ENCODE data around the gene MGAM2. TPM values are rescaled to one million over a fixed set of nuclear protein-coding genes. Genes with fewer than 3 reads are reported as not detected.

MGAM2 gene
- total and polyA plus RNA-seq, 2 of the 13 experiments (the other 11 are each of a cell fraction or from before 2014, with no cell fraction given), result 0.29 TPM; not detected in 1

GRCh38 chr7:142104550-142105527, 6.7 kb upstream of the MGAM2 start (continued):
- TF ChIP-seq GMEB2 (CRISPR knock-in tag; IDR thresholded peaks at IDR 0.05; ENCODE audit: low read depth) (no peak), ZNF343 (CRISPR knock-in tag; IDR thresholded peaks at IDR 0.05) (no peak), JDP2 (CRISPR knock-in tag; IDR thresholded peaks at IDR 0.05; ENCODE audit: borderline replicate concordance) (no peak), POLR2AphosphoS5 (IDR thresholded peaks at IDR 0.05; ENCODE audit: low read depth, low read length) (no peak), ATF1 (CRISPR knock-in tag; IDR thresholded peaks at IDR 0.05) (no peak), ZNF44 (CRISPR knock-in tag; IDR thresholded peaks at IDR 0.05) (no peak), FOXP1 (IDR thresholded peaks at IDR 0.05) (peak; percentile 73), FOXP1 (CRISPR knock-in tag; IDR thresholded peaks at IDR 0.05) (peak; percentile 82; the same call in 1 of the 2 replicates), TEF (CRISPR knock-in tag; IDR thresholded peaks at IDR 0.05) (no peak), GZF1 (CRISPR knock-in tag; IDR thresholded peaks at IDR 0.05) (no peak), AGO2 (optimal IDR thresholded peaks at IDR 0.05; ENCODE audit: low read depth, low read length) (no peak), CBX2 (IDR thresholded peaks at IDR 0.05; ENCODE audit: low read depth, low read length) (no peak), CBX2 (CRISPR knock-in tag; IDR thresholded peaks at IDR 0.05; ENCODE audit: low read depth) (no peak), ZNF75D (CRISPR knock-in tag; IDR thresholded peaks at IDR 0.05; ENCODE audit: borderline replicate concordance) (no peak), MEIS2 (CRISPR knock-in tag; IDR thresholded peaks at IDR 0.05) (no peak), NPAS2 (CRISPR knock-in tag; IDR thresholded peaks at IDR 0.05; ENCODE audit: borderline replicate concordance) (no peak), ZNF766 (CRISPR knock-in tag; IDR thresholded peaks at IDR 0.05; ENCODE audit: borderline replicate concordance) (no peak), MZF1 (CRISPR knock-in tag; IDR thresholded peaks at IDR 0.05; ENCODE audit: borderline replicate concordance) (no peak), ZNF136 (CRISPR knock-in tag; IDR thresholded peaks at IDR 0.05; ENCODE audit: low read depth) (no peak), U2AF1 (optimal IDR thresholded peaks at IDR 0.05; ENCODE audit: low read depth, low read length) (no peak), ZBTB7B (CRISPR knock-in tag; IDR thresholded peaks at IDR 0.05) (no peak), DRAP1 (CRISPR knock-in tag; IDR thresholded peaks at IDR 0.05) (no peak)
- TF ChIP-seq, protein P1, sequence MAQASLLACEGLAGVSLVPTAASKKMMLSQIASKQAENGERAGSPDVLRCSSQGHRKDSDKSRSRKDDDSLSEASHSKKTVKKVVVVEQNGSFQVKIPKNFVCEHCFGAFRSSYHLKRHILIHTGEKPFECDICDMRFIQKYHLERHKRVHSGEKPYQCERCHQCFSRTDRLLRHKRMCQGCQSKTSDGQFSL (CRISPR knock-in tag; IDR thresholded peaks at IDR 0.05), result no peak
- TF ChIP-seq, protein P2, sequence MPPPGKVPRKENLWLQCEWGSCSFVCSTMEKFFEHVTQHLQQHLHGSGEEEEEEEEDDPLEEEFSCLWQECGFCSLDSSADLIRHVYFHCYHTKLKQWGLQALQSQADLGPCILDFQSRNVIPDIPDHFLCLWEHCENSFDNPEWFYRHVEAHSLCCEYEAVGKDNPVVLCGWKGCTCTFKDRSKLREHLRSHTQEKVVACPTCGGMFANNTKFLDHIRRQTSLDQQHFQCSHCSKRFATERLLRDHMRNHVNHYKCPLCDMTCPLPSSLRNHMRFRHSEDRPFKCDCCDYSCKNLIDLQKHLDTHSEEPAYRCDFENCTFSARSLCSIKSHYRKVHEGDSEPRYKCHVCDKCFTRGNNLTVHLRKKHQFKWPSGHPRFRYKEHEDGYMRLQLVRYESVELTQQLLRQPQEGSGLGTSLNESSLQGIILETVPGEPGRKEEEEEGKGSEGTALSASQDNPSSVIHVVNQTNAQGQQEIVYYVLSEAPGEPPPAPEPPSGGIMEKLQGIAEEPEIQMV (CRISPR knock-in tag; IDR thresholded peaks at IDR 0.05; ENCODE audit: low read depth), result no peak
- TF ChIP-seq, protein P3, sequence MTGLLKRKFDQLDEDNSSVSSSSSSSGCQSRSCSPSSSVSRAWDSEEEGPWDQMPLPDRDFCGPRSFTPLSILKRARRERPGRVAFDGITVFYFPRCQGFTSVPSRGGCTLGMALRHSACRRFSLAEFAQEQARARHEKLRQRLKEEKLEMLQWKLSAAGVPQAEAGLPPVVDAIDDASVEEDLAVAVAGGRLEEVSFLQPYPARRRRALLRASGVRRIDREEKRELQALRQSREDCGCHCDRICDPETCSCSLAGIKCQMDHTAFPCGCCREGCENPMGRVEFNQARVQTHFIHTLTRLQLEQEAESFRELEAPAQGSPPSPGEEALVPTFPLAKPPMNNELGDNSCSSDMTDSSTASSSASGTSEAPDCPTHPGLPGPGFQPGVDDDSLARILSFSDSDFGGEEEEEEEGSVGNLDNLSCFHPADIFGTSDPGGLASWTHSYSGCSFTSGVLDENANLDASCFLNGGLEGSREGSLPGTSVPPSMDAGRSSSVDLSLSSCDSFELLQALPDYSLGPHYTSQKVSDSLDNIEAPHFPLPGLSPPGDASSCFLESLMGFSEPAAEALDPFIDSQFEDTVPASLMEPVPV (CRISPR knock-in tag; IDR thresholded peaks at IDR 0.05), result no peak
